Measurements from ENCODE around the gene P2RY2.

GRCh38 chr11:73283276-73284000, 65.4 kb downstream of the P2RY2 start:
- TF ChIP-seq, protein P1, sequence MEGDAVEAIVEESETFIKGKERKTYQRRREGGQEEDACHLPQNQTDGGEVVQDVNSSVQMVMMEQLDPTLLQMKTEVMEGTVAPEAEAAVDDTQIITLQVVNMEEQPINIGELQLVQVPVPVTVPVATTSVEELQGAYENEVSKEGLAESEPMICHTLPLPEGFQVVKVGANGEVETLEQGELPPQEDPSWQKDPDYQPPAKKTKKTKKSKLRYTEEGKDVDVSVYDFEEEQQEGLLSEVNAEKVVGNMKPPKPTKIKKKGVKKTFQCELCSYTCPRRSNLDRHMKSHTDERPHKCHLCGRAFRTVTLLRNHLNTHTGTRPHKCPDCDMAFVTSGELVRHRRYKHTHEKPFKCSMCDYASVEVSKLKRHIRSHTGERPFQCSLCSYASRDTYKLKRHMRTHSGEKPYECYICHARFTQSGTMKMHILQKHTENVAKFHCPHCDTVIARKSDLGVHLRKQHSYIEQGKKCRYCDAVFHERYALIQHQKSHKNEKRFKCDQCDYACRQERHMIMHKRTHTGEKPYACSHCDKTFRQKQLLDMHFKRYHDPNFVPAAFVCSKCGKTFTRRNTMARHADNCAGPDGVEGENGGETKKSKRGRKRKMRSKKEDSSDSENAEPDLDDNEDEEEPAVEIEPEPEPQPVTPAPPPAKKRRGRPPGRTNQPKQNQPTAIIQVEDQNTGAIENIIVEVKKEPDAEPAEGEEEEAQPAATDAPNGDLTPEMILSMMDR (IDR thresholded peaks at IDR 0.05; ENCODE audit: low read depth, low read length, poor library complexity, severe bottlenecking): no peak
- TF ChIP-seq EZH2phosphoT487 (IDR thresholded peaks at IDR 0.05; ENCODE audit: borderline replicate concordance, low read length): no peak

Data from DOHH2 (cell line).